HepG2 (cell line): ENCODE data around the gene RHBDD1. TPM values are rescaled to one million over a fixed set of nuclear protein-coding genes. Genes with fewer than 3 reads are reported as not detected.

Experiments used
- ATF7 ChIP-seq, 2 experiments: fragments of 450-650 bp in 1 of 2; sonication (generic) in 1 of 2; formaldehyde crosslinking in 1 of 2; IDR thresholded peaks; 2 replicates each; pipeline versions ENCODE4 v1.4.0 to v1.6.1; 2016 to 2020; ENCODE audit warnings: antibody characterized with exemption in 1 of 2, mild to moderate bottlenecking in 1 of 2, missing genetic modification reagents in 1 of 2
- CEBPZ ChIP-seq: IDR thresholded peaks from 2 replicates; pipeline ENCODE4 v1.6.1; 2012; ENCODE audit warnings: low read length, improper control_type of control experiment
- CTCF ChIP-seq: sonication (generic); formaldehyde crosslinking; IDR thresholded peaks from 2 replicates; pipeline ENCODE4 v1.5.0; 2020; ENCODE audit warnings: mild to moderate bottlenecking, missing genetic modification reagents, moderate library complexity
- DDIT3 ChIP-seq: sonication (generic); formaldehyde crosslinking; IDR thresholded peaks from 2 replicates; pipeline ENCODE4 v1.4.0; 2020; ENCODE audit warnings: mild to moderate bottlenecking, missing genetic modification reagents
- HMG20B ChIP-seq: conservative IDR thresholded peaks from 2 replicates; pipeline ENCODE4 v1.6.1; 2016; ENCODE audit warnings: missing genetic modification reagents, missing compliant biosample characterization
- JUNB ChIP-seq: sonication (generic); formaldehyde crosslinking; IDR thresholded peaks from 2 replicates; pipeline ENCODE4 v1.8.0; 2022; ENCODE audit warnings: missing genetic modification reagents, mild to moderate bottlenecking, borderline replicate concordance
- KLF15 ChIP-seq: sonication (generic); formaldehyde crosslinking; IDR thresholded peaks from 2 replicates; pipeline ENCODE4 v1.8.1; 2023; ENCODE audit warnings: borderline replicate concordance, mild to moderate bottlenecking, inconsistent platforms, missing genetic modification reagents, mixed read lengths
- PLSCR1 ChIP-seq: sonication (generic); formaldehyde crosslinking; IDR thresholded peaks from 2 replicates; pipeline ENCODE4 v1.5.0; 2020; ENCODE audit warnings: missing genetic modification reagents, mild to moderate bottlenecking, borderline replicate concordance
- SMAD1 ChIP-seq: sonication (generic); formaldehyde crosslinking; IDR thresholded peaks from 2 replicates; pipeline ENCODE4 v1.4.0; 2020; ENCODE audit warnings: missing genetic modification reagents, low read depth, mild to moderate bottlenecking, borderline replicate concordance
- SNRNP70 ChIP-seq: fragments of 200-400 bp; formaldehyde crosslinking; IDR thresholded peaks from 2 replicates; pipeline ENCODE4 v1.6.1; 2017; ENCODE audit warnings: mild to moderate bottlenecking, low read depth, low read length, moderate library complexity
- TBX2 ChIP-seq: sonication (generic); formaldehyde crosslinking; IDR thresholded peaks from 2 replicates; pipeline ENCODE4 v1.5.0; 2020; ENCODE audit warnings: missing genetic modification reagents, mild to moderate bottlenecking, borderline replicate concordance
- TFDP2 ChIP-seq: sonication (generic); formaldehyde crosslinking; IDR thresholded peaks from 2 replicates; pipeline ENCODE4 v1.4.0; 2020; ENCODE audit warnings: missing genetic modification reagents
- WIZ ChIP-seq: sonication (generic); formaldehyde crosslinking; IDR thresholded peaks from 2 replicates; pipeline ENCODE4 v1.5.1; 2020; ENCODE audit warnings: mild to moderate bottlenecking, missing genetic modification reagents
- ZBTB21 ChIP-seq: sonication (generic); formaldehyde crosslinking; IDR thresholded peaks from 2 replicates; pipeline ENCODE4 v1.4.0; 2020; ENCODE audit warnings: missing genetic modification reagents
- ZFAT ChIP-seq: sonication (generic); formaldehyde crosslinking; conservative IDR thresholded peaks from 2 replicates; pipeline ENCODE4 v1.8.1; 2023; ENCODE audit warnings: missing genetic modification reagents, inconsistent platforms
- ZFP36 ChIP-seq: fragments of 150-350 bp; IDR thresholded peaks from 2 replicates; pipeline ENCODE4 v1.6.1; 2018; ENCODE audit warnings: borderline replicate concordance, low read length, low read depth; ENCODE audit not compliant: partially characterized antibody
- ZNF251 ChIP-seq: sonication (generic); formaldehyde crosslinking; IDR thresholded peaks from 2 replicates; pipeline ENCODE4 v1.9.0; 2021; ENCODE audit warnings: mild to moderate bottlenecking, missing genetic modification reagents
- ZNF331 ChIP-seq: sonication (generic); formaldehyde crosslinking; IDR thresholded peaks from 2 replicates; pipeline ENCODE4 v1.4.0; 2020; ENCODE audit warnings: missing genetic modification reagents
- ZNF546 ChIP-seq: sonication (generic); formaldehyde crosslinking; conservative IDR thresholded peaks from 2 replicates; pipeline ENCODE4 v1.8.1; 2023; ENCODE audit warnings: mild to moderate bottlenecking, missing genetic modification reagents
- ZNF552 ChIP-seq: sonication (generic); formaldehyde crosslinking; IDR thresholded peaks from 2 replicates; pipeline ENCODE4 v1.9.0; 2022; ENCODE audit warnings: missing genetic modification reagents, mild to moderate bottlenecking, borderline replicate concordance
- ZNF788 ChIP-seq: sonication (generic); formaldehyde crosslinking; IDR thresholded peaks from 2 replicates; pipeline ENCODE4 v1.5.0; 2020; ENCODE audit warnings: mild to moderate bottlenecking, missing genetic modification reagents, borderline replicate concordance
- polyA plus RNA-seq, 8 experiments: library from polyadenylated mRNA; depleted of rRNA in 3 of 8; stranded (reverse) in 7 of 8; unstranded in 1 of 8; fragments of >200 nt; fragmentation: Illumina TruSeq in 4 of 8; extraction: Trizol in 4 of 8; gene quantifications; 2 replicates each; pipeline versions ENCODE4 v1.2.1 to v1.2.3, GENCODE V29; 2011 to 2016; ENCODE audit warnings: low read depth in 4 of 8, missing spikeins in 1 of 8, mixed read lengths in 1 of 8; ENCODE audit not compliant: insufficient read depth in 1 of 8
- total RNA-seq, 5 experiments: library from RNA; depleted of rRNA; stranded (reverse); fragments of >200 nt; fragmentation: Illumina TruSeq; extraction: Trizol; gene quantifications; 2 replicates each; pipeline ENCODE4 v1.2.3, GENCODE V29; 2016; ENCODE audit warnings: low read depth in 1 of 5

RHBDD1 gene
- total and polyA plus RNA-seq, 2 of the 13 experiments (the other 11 are each of a cell fraction or from before 2014, with no cell fraction given), result 8.2 to 9.5 TPM

GRCh38 chr2:226799211-226799975 is 36.5 kb upstream of the RHBDD1 start, which contains the start of gene IRS1 (continued):
- TF ChIP-seq KLF15 (CRISPR knock-in tag) (no peak), ATF7 (IDR thresholded peaks at IDR 0.05) (no peak), ATF7 (CRISPR knock-in tag; IDR thresholded peaks at IDR 0.05) (no peak), HMG20B (CRISPR knock-in tag) (no peak), SNRNP70 (no peak), TFDP2 (CRISPR knock-in tag) (peak; percentile 71), ZNF552 (no peak), SMAD1 (CRISPR knock-in tag) (no peak), TBX2 (CRISPR knock-in tag) (no peak), ZFP36 (no peak), CEBPZ (no peak), ZNF788 (CRISPR knock-in tag) (0 out of 2 replicates have a peak, but pooled peaks have one; percentile 1), JUNB (CRISPR knock-in tag) (no peak), DDIT3 (CRISPR knock-in tag) (no peak), ZNF331 (CRISPR knock-in tag) (peak; percentile 32; the same call in 1 of the 2 replicates), PLSCR1 (CRISPR knock-in tag) (no peak), ZNF251 (CRISPR knock-in tag) (no peak), CTCF (no peak), ZFAT (CRISPR knock-in tag) (no peak), WIZ (CRISPR knock-in tag) (no peak; the same call in 1 of the 2 replicates), ZBTB21 (CRISPR knock-in tag) (no peak), ZNF546 (CRISPR knock-in tag) (no peak; the same call in 1 of the 2 replicates)
